GM12873 (cell line): ENCODE data around the gene CUX1.

Experiments used
- CTCF ChIP-seq: IDR thresholded peaks from 2 replicates; pipeline ENCODE4 v1.5.1; 2012; ENCODE audit warnings: low read depth, mild to moderate bottlenecking, moderate library complexity, low read length, control low read depth; ENCODE audit not compliant: insufficient read depth; ENCODE audit errors: missing control alignments

Gene CUX1

GRCh38 chr7:102045681-102046372 is 228.4 kb downstream of the CUX1 start:
- TF ChIP-seq CTCF = no peak

GRCh38 chr7:102046373-102047117 is 229.1 kb downstream of the CUX1 start:
- TF ChIP-seq CTCF = no peak

- TF ChIP-seq CTCF = no peak
Observed at GRCh38 chr7:102047167-102047566, 229.7 kb downstream of the CUX1 start.

- no peak for TF ChIP-seq CTCF
Observed at GRCh38 chr7:102049765-102050164, 232.3 kb downstream of the CUX1 start.

GRCh38 chr7:102050864-102051460 is 233.5 kb downstream of the CUX1 start:
- TF ChIP-seq CTCF = no peak

- TF ChIP-seq CTCF = no peak
Observed at GRCh38 chr7:102054158-102054557, 236.7 kb downstream of the CUX1 start.
